ENCODE results near the gene PNO1. TPM values are rescaled to one million over a fixed set of nuclear protein-coding genes. Genes with fewer than 3 reads are reported as not detected.

The PNO1 gene
- total and polyA plus RNA-seq, 9 of the 15 experiments (the other 6 are each of a cell fraction or from before 2014, with no cell fraction given): 11.8 to 81.7 (median 41.1) TPM

DNA sequence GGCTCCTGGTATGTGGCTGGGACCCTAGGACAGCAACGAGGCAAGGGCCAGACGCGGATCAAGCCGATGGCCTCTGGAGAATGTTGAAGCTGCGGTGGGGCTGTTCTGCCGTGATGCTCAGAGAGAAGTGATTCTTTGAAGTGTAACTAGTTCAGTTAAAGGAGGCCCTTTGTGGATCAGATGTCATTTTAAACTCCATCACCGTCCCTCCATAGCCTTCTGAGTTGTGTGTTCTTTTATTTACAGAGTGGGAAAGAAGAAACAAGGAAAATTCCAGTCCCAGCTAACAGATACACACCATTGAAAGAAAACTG, 403 bp downstream of the PNO1 start:
- Histone ChIP-seq H2AFZ (ENCODE audit: low read depth, low read length) (peak overlapping the region; percentile 97), H3K4me3 (peak overlapping the region; percentile 71), H3K27ac (ENCODE audit: extremely low read depth, low read depth, low read length) (peak overlapping the region; percentile 98), H3K4me1 (replicated peaks in 1 of 2; ENCODE audit: control insufficient read depth in 2 of 2, insufficient read depth in 2 of 2, low read length in 2 of 2) (peaks cover 0 to 13% of the 10 kb centered on the region in 2 experiments; a peak in 2 of 5 replicates), H3K4me2 (ENCODE audit: insufficient read depth, low read length) (peak overlapping the region; percentile 95), H4K20me1 (replicated peaks; ENCODE audit: control insufficient read depth, insufficient read depth, low read length) (no peaks in the 10 kb centered on the region), H3K9me3 (replicated peaks; ENCODE audit: control insufficient read depth, insufficient read depth, low read depth, low read length) (no peaks in the 10 kb centered on the region), H3K79me2 (ENCODE audit: control insufficient read depth, insufficient read depth, low read length) (peaks cover 57% of the 10 kb centered on the region), H3K9me1 (ENCODE audit: control insufficient read depth, insufficient read depth, low read length) (no peaks in the 10 kb centered on the region), H3K36me3 (ENCODE audit: control insufficient read depth, insufficient read depth, low read length) (peaks cover 41% of the 10 kb centered on the region), H3K27me3 (ENCODE audit: control insufficient read depth in 2 of 2, insufficient read depth in 2 of 2, low read length in 2 of 2) (no peaks in the 10 kb centered on the region), H3K9ac (ENCODE audit: insufficient read depth in 1 of 2, low read depth in 2 of 2, low read length in 2 of 2) (peak overlapping the region; percentile 93 to 97)
- 0% methylated on average over 7 of the region's 7 CpGs for WGBS (ENCODE audit: insufficient coverage, low coverage, missing lambda C conversion rate)
- intact Hi-C loops (cut with micrococcal nuclease) (no loop called here), in situ Hi-C loops (cut with MboI) (no loop called here)
- ChIA-PET CTCF (ENCODE audit: low intra/inter-chr PET ratio) (no interaction called here), POLR2A (interaction anchor here (0.6 to 2.2 kb wide), 5 partner anchors 11 to 334 kb away, joined by 3 to 6 read pairs (median 5); no protein-coding TSS in a partner anchor)
- BruUV-seq (replicated peaks): TSS peak; percentile 64
- FAIRE-seq (no peak), ATAC-seq (no peak), DNase-seq (ENCODE audit: extremely low read depth in 1 of 4, low spot score in 3 of 4) (no peak)
- TF ChIP-seq PREB (CRISPR knock-in tag; IDR thresholded peaks at IDR 0.05): peak; percentile 86; the same call in 1 of the 2 replicates
- TF ChIP-seq EP400 (IDR thresholded peaks at IDR 0.05): peak; percentile 2; the same call in 1 of the 2 replicates
- no peak for TF ChIP-seq ZNF431 (CRISPR knock-in tag; IDR thresholded peaks at IDR 0.05)
- 0 out of 2 replicates have a peak, but pooled peaks have one; percentile 9 for TF ChIP-seq SIN3B (IDR thresholded peaks at IDR 0.05; ENCODE audit: low read depth)
- TF ChIP-seq GTF2F1 (IDR thresholded peaks at IDR 0.05; ENCODE audit: low read depth, low read length): 0 out of 2 replicates have a peak, but pooled peaks have one; percentile 9
- no peak for TF ChIP-seq GABPB1 (CRISPR knock-in tag; IDR thresholded peaks at IDR 0.05)
- 0 out of 2 replicates have a peak, but pooled peaks have one; percentile 56 for TF ChIP-seq SREBF2 (CRISPR knock-in tag; IDR thresholded peaks at IDR 0.05)
- TF ChIP-seq, protein P1, sequence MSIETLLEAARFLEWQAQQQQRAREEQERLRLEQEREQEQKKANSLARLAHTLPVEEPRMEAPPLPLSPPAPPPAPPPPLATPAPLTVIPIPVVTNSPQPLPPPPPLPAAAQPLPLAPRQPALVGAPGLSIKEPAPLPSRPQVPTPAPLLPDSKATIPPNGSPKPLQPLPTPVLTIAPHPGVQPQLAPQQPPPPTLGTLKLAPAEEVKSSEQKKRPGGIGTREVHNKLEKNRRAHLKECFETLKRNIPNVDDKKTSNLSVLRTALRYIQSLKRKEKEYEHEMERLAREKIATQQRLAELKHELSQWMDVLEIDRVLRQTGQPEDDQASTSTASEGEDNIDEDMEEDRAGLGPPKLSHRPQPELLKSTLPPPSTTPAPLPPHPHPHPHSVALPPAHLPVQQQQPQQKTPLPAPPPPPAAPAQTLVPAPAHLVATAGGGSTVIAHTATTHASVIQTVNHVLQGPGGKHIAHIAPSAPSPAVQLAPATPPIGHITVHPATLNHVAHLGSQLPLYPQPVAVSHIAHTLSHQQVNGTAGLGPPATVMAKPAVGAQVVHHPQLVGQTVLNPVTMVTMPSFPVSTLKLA (conservative IDR thresholded peaks at IDR 0.05): no peak
- no peak for TF ChIP-seq NELFE (IDR thresholded peaks at IDR 0.05; ENCODE audit: insufficient read depth, insufficient read length)
- 0 out of 4 replicates have a peak, but pooled peaks of 1 of the 2 experiments have one; percentile 5 for TF ChIP-seq TEAD1 (CRISPR knock-in tag; IDR thresholded peaks at IDR 0.05)
- peak; percentile 71 for TF ChIP-seq ZNF395 (CRISPR knock-in tag; IDR thresholded peaks at IDR 0.05)
- TF ChIP-seq ARID4B (CRISPR knock-in tag; IDR thresholded peaks at IDR 0.05): 0 out of 2 replicates have a peak, but pooled peaks have one; percentile 18
- no peak for TF ChIP-seq GABPA (tag; conservative IDR thresholded peaks at IDR 0.05; ENCODE audit: low read depth)
- peak; percentile 32 for TF ChIP-seq ZFX (CRISPR knock-in tag; IDR thresholded peaks at IDR 0.05)
